B cell (primary cell): ENCODE measurements around the gene POT1. TPM values are rescaled to one million over a fixed set of nuclear protein-coding genes. Genes with fewer than 3 reads are reported as not detected.
A peak's percentile ranks its signal among the peaks of the same experiment; 100 is the strongest.
"Not testable (repeated sequence)": the region's sequence is repeated elsewhere in the genome, so short reads cannot be mapped to it uniquely, and the experiment has no call there.

ENCODE experiments used
- ATAC-seq: fragments of 200-7000 bp; cut with Tn5 transposase; one replicate; pipeline ENCODE4 v1.10.0; 2021; ENCODE audit warnings: low read depth, mild to moderate bottlenecking, moderate number of reproducible peaks, moderate library complexity
- CTCF ChIA-PET: fragments of 350-600 bp; sonication (Branson Sonifier 250); formaldehyde crosslinking; loops from one replicate; lab custom pipeline; 2021; ENCODE audit warnings: antibody characterized with exemption, inconsistent platforms; lab: Charles Lee
- POLR2A ChIA-PET: fragments of 350-600 bp; sonication (Branson Sonifier 250); formaldehyde crosslinking; loops from one replicate; lab custom pipeline; 2021; ENCODE audit warnings: antibody characterized with exemption; lab: Charles Lee
- DNase-seq: peaks from one replicate; pipeline ENCODE4 v3.0.0; 2013
- H2AFZ ChIP-seq: 2 replicates; pipeline ENCODE4 v1.6.1; 2012; ENCODE audit warnings: mild to moderate bottlenecking, low read depth, low read length; ENCODE audit not compliant: insufficient read depth, poor library complexity, severe bottlenecking
- H3K27ac ChIP-seq, 2 donors: 1 replicate in 1 of 2; 2 replicates in 1 of 2; pipeline ENCODE4 v1.5.1; 2012 to 2013; ENCODE audit warnings: low read length in 2 of 2, mild to moderate bottlenecking in 2 of 2, moderate library complexity in 1 of 2
- H3K27me3 ChIP-seq, 4 experiments: fragments of 200-600 bp in 1 of 4; sonication (generic) in 1 of 4; replicated peaks in 1 of 4; 1 replicate in 2 of 4; 2 replicates in 2 of 4; pipeline versions ENCODE4 v1.6.1 to v1.7.0; 2013 to 2016; ENCODE audit warnings: low read length in 3 of 4, mild to moderate bottlenecking in 2 of 4, mixed read lengths in 1 of 4, moderate library complexity in 1 of 4; ENCODE audit not compliant: insufficient read depth in 4 of 4, control insufficient read depth in 3 of 4; ENCODE audit errors: control extremely low read depth in 1 of 4
- H3K36me3 ChIP-seq, 2 experiments: replicated peaks in 1 of 2; 1 replicate in 1 of 2; 2 replicates in 1 of 2; pipeline versions ENCODE4 v1.6.1 to v1.7.1; 2013; ENCODE audit warnings: low read length in 1 of 2; ENCODE audit not compliant: insufficient read depth in 2 of 2, control insufficient read depth in 1 of 2; ENCODE audit errors: control extremely low read depth in 1 of 2, extremely low read depth in 1 of 2
- H3K4me1 ChIP-seq, 2 donors: fragments of 200-600 bp in 1 of 2; sonication (generic) in 1 of 2; 1 replicate in 1 of 2; 2 replicates in 1 of 2; pipeline versions ENCODE4 v1.5.1 to v1.6.1; 2013 to 2017; ENCODE audit warnings: low read length in 2 of 2; ENCODE audit not compliant: control insufficient read depth in 2 of 2, insufficient read depth in 2 of 2
- H3K4me2 ChIP-seq: replicated peaks from 2 replicates; pipeline ENCODE3; 2012; ENCODE audit warnings: mild to moderate bottlenecking, low read depth, low read length; ENCODE audit not compliant: poor library complexity, severe bottlenecking
- H3K4me3 ChIP-seq, 5 experiments: fragments of 200-600 bp in 1 of 5; sonication (generic) in 1 of 5; 1 replicate in 3 of 5; 2 replicates in 2 of 5; pipeline versions ENCODE4 v1.5.1 to v1.7.0; 2011 to 2016; ENCODE audit warnings: low read length in 4 of 5, mild to moderate bottlenecking in 4 of 5, low read depth in 2 of 5, control low read depth in 1 of 5, moderate library complexity in 1 of 5; ENCODE audit not compliant: insufficient read depth in 1 of 5; ENCODE audit errors: control extremely low read depth in 1 of 5, extremely low read depth in 1 of 5
- H3K79me2 ChIP-seq: fragments of 200-600 bp; sonication (generic); one replicate; pipeline ENCODE4 v1.6.0; 2016; ENCODE audit warnings: low read length; ENCODE audit not compliant: control insufficient read depth, insufficient read depth
- H3K9ac ChIP-seq: fragments of 200-600 bp; sonication (generic); 2 replicates; pipeline ENCODE4 v1.6.1; 2017; ENCODE audit warnings: mild to moderate bottlenecking, low read length, moderate library complexity
- H3K9me3 ChIP-seq, 3 donors: one replicate each; pipeline versions ENCODE4 v1.6.1 to v1.7.1; 2013; ENCODE audit warnings: low read length in 2 of 3; ENCODE audit not compliant: control insufficient read depth in 2 of 3, insufficient read depth in 1 of 3; ENCODE audit errors: control extremely low read depth in 1 of 3
- H4K20me1 ChIP-seq: 2 replicates; pipeline ENCODE4 v1.6.0; 2012; ENCODE audit warnings: mild to moderate bottlenecking, low read length; ENCODE audit not compliant: insufficient read depth, control insufficient read depth, poor library complexity, severe bottlenecking
- H3K27ac Mint-ChIP-seq: one replicate; pipeline ENCODE4 v1.8.0; 2021; ENCODE audit warnings: mixed read lengths
- H3K27me3 Mint-ChIP-seq: one replicate; pipeline ENCODE4 v1.8.0; 2021; ENCODE audit warnings: mixed read lengths
- H3K4me1 Mint-ChIP-seq: one replicate; pipeline ENCODE4 v1.8.0; 2021; ENCODE audit warnings: mixed read lengths
- H3K4me3 Mint-ChIP-seq: one replicate; pipeline ENCODE4 v1.8.0; 2021; ENCODE audit warnings: mixed read lengths
- H3K9me3 Mint-ChIP-seq: one replicate; pipeline ENCODE4 v1.8.0; 2022; ENCODE audit warnings: mixed read lengths; ENCODE audit not compliant: insufficient read depth
- EZH2 ChIP-seq: IDR thresholded peaks from 2 replicates; pipeline ENCODE4 v1.6.1; 2012; ENCODE audit warnings: borderline replicate concordance, low read depth, mild to moderate bottlenecking, moderate library complexity, low read length; ENCODE audit not compliant: insufficient read depth, poor library complexity, severe bottlenecking
- WGBS: methylation state at CpG from one replicate; pipeline ENCODE4 v1.1.5; 2013; ENCODE audit warnings: missing lambda C conversion rate; ENCODE audit not compliant: insufficient coverage; 5-methylcytosine and 5-hydroxymethylcytosine counted together
- intact Hi-C: fragments of 100-400 bp; cut with micrococcal nuclease; formaldehyde crosslinking; loops from one replicate; pipeline ENCODE4 v1.10.0; 2022
- polyA minus RNA-seq: library from RNA; depleted of rRNA, polyadenylated mRNA; stranded (reverse); fragments of >200 nt; gene quantifications from 2 replicates; pipeline ENCODE4 v1.2.3, GENCODE V29; 2012
- polyA plus RNA-seq: library from polyadenylated mRNA; depleted of rRNA; stranded (reverse); fragments of >200 nt; gene quantifications from 2 replicates; pipeline ENCODE4 v1.2.3, GENCODE V29; 2012
- total RNA-seq, 2 donors: library from RNA; stranded (reverse); fragments of 120-200 nt in 1 of 2; gene quantifications; 1 replicate in 1 of 2; 2 replicates in 1 of 2; pipeline versions ENCODE4 v1.2.3 to v1.2.4, GENCODE V29; 2013 to 2022
- TF ChIP-seq, protein P1 (sequence below): fragments of 200-600 bp; IDR thresholded peaks from one replicate; pipeline ENCODE4 v1.8.0; 2022; ENCODE audit warnings: antibody characterized with exemption, mild to moderate bottlenecking

Gene POT1
- 26.9 and 32.3 TPM in 2 replicates for total RNA-seq
- total RNA-seq (2013): 43.7 TPM
- polyA plus RNA-seq: 12.2 and 12.6 TPM in 2 replicates
- 11.8 and 15.1 TPM in 2 replicates for polyA minus RNA-seq

DNA sequence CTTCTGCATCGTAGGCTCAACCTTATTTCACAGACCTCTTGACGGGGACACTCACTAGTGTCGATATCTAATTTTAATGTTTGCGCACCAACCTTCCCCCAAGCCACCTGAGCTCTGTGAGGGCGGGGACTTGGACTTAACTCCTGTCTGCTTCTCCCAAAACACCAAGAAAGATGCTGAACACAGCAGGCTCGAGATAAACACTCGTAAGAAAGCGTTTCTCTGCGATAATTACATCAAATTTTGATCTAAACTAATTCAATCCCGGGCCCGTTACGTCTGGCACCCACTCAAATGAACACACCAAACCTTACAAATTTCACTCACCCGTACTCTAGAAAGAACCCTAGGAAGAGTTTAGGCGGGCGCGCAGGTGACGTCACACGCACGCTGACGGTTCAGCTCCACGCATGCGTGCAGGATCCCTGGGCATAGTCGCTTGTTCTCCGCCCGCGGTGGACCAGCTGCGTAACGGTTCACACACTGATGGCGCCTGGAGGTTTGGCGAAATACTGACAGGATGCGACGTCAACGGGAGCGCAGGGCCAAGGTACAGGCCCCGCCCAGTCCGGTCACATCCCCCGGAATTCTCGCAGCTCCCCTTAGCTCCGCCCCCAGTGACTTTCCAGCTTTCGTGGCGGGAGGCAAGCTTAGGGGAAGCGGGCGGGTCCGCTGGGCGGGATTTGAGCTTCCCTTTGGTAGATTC lies at the start of gene POT1:
Gene POT1 (minus strand): TSS at position 359 of the 706 bp plus-strand sequence. CDS start 32,652 bp downstream, outside the sequence.
- H3K27me3 Mint-ChIP-seq: no peaks in the 10 kb centered on the region
- ATAC-seq (peak; percentile 99), DNase-seq (peak; percentile 99)
- H3K9me3 Mint-ChIP-seq: no peaks in the 10 kb centered on the region
- TF ChIP-seq, protein P1, sequence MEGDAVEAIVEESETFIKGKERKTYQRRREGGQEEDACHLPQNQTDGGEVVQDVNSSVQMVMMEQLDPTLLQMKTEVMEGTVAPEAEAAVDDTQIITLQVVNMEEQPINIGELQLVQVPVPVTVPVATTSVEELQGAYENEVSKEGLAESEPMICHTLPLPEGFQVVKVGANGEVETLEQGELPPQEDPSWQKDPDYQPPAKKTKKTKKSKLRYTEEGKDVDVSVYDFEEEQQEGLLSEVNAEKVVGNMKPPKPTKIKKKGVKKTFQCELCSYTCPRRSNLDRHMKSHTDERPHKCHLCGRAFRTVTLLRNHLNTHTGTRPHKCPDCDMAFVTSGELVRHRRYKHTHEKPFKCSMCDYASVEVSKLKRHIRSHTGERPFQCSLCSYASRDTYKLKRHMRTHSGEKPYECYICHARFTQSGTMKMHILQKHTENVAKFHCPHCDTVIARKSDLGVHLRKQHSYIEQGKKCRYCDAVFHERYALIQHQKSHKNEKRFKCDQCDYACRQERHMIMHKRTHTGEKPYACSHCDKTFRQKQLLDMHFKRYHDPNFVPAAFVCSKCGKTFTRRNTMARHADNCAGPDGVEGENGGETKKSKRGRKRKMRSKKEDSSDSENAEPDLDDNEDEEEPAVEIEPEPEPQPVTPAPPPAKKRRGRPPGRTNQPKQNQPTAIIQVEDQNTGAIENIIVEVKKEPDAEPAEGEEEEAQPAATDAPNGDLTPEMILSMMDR: no peak
- TF ChIP-seq EZH2: no peak
- ChIA-PET POLR2A (no interaction called here), CTCF (interaction anchor here (1.3 kb wide), 1 partner anchor 75 kb away, joined by 3 read pairs; no protein-coding TSS in a partner anchor)
- H3K4me1 Mint-ChIP-seq: peaks cover 23% of the 10 kb centered on the region
- peaks cover 7 to 12% of the 10 kb centered on the region in 2 donors for H3K4me1 ChIP-seq
- H3K4me2 ChIP-seq: peak within 1 kb of the TSS; percentile 74
- peak within 1 kb of the TSS; percentile 76 for H3K9ac ChIP-seq
- H3K27ac ChIP-seq: peak within 1 kb of the TSS; percentile 87 to 94
- peak within 1 kb of the TSS; percentile 87 for H3K27ac Mint-ChIP-seq
- H3K4me3 Mint-ChIP-seq: peak within 1 kb of the TSS; percentile 91
- intact Hi-C loops: loop anchor here (1.0 kb wide), 1 partner anchor 1372 kb away; the partner anchor contains the start of gene NDUFA5
- H3K36me3 ChIP-seq: peaks cover 0 to 6% of the 10 kb centered on the region in 2 experiments
- no peaks in the 10 kb centered on the region for H3K27me3 ChIP-seq
- WGBS: 0% methylated on average over 41 of the region's 45 CpGs
- H3K9me3 ChIP-seq: no peaks in the 10 kb centered on the region
- peak within 1 kb of the TSS; percentile 85 for H2AFZ ChIP-seq
- H3K4me3 ChIP-seq: peak within 1 kb of the TSS; percentile 71 to 98 (median 90)
- H3K79me2 ChIP-seq: peaks cover 9% of the 10 kb centered on the region
- no peaks in the 10 kb centered on the region for H4K20me1 ChIP-seq

- H3K36me3 ChIP-seq, H3K79me2 ChIP-seq, ATAC-seq, H3K4me1 ChIP-seq, H3K4me1 Mint-ChIP-seq, H3K4me2 ChIP-seq, H3K9ac ChIP-seq, CTCF ChIA-PET, DNase-seq, H3K4me3 Mint-ChIP-seq, H3K27ac ChIP-seq, H2AFZ ChIP-seq, POLR2A ChIA-PET, H4K20me1 ChIP-seq, H3K27me3 ChIP-seq, H3K4me3 ChIP-seq, H3K27ac Mint-ChIP-seq, intact Hi-C loops, H3K9me3 ChIP-seq, H3K9me3 Mint-ChIP-seq, H3K27me3 Mint-ChIP-seq: not testable (repeated sequence)
- WGBS: 82% methylated on average over 2 of the region's 3 CpGs
Observed at GRCh38 chr7:124975131-124975530, 45.5 kb upstream of the POT1 start.
